GM10248 (cell line): ENCODE results near the gene RHOT1.

Experiments
- CTCF ChIA-PET: fragments of 300-600 bp; sonication (Branson Sonifier 250); formaldehyde crosslinking; extraction: SDS; loops from one replicate; lab custom pipeline; 2021; ENCODE audit warnings: antibody characterized with exemption; lab: Yijun Ruan, JAX
- POLR2A ChIA-PET: fragments of 350-650 bp; sonication (Branson Sonifier 250); formaldehyde crosslinking; extraction: SDS; loops from one replicate; lab custom pipeline; 2020; ENCODE audit warnings: antibody characterized with exemption; lab: Yijun Ruan, JAX
- DNase-seq: peaks from one replicate; pipeline ENCODE4 v3.0.0; 2012; ENCODE audit errors: extremely low spot score
- TF ChIP-seq, protein P1 (sequence below): IDR thresholded peaks from 2 replicates; pipeline ENCODE4 v1.5.1; 2012; ENCODE audit warnings: mild to moderate bottlenecking, low read depth; ENCODE audit errors: extremely low read depth, missing control alignments, control extremely low read depth

Gene RHOT1

DNA sequence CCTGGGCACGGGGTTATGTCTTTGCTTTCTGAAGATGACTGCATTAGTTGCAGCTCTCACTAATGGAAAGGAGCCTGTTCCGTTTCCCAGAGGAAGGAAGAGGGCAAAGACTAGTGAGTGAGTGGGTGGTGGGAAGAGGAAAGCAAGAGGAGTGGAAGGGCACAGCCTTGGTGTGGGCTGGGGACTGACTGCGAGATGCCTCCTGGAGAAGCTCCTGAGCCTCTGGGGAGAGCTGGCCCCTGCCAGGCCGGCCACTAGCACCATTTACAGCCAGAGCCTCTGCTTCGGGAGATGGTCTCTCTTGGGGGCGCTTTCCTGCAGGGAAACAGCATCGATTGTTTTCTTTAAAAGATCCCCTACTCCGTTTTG lies 122.5 kb downstream of the RHOT1 start:
- CTCF ChIA-PET: no interaction called here
- TF ChIP-seq, protein P1, sequence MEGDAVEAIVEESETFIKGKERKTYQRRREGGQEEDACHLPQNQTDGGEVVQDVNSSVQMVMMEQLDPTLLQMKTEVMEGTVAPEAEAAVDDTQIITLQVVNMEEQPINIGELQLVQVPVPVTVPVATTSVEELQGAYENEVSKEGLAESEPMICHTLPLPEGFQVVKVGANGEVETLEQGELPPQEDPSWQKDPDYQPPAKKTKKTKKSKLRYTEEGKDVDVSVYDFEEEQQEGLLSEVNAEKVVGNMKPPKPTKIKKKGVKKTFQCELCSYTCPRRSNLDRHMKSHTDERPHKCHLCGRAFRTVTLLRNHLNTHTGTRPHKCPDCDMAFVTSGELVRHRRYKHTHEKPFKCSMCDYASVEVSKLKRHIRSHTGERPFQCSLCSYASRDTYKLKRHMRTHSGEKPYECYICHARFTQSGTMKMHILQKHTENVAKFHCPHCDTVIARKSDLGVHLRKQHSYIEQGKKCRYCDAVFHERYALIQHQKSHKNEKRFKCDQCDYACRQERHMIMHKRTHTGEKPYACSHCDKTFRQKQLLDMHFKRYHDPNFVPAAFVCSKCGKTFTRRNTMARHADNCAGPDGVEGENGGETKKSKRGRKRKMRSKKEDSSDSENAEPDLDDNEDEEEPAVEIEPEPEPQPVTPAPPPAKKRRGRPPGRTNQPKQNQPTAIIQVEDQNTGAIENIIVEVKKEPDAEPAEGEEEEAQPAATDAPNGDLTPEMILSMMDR: no peak
- no peak for DNase-seq
- POLR2A ChIA-PET: no interaction called here

DNA sequence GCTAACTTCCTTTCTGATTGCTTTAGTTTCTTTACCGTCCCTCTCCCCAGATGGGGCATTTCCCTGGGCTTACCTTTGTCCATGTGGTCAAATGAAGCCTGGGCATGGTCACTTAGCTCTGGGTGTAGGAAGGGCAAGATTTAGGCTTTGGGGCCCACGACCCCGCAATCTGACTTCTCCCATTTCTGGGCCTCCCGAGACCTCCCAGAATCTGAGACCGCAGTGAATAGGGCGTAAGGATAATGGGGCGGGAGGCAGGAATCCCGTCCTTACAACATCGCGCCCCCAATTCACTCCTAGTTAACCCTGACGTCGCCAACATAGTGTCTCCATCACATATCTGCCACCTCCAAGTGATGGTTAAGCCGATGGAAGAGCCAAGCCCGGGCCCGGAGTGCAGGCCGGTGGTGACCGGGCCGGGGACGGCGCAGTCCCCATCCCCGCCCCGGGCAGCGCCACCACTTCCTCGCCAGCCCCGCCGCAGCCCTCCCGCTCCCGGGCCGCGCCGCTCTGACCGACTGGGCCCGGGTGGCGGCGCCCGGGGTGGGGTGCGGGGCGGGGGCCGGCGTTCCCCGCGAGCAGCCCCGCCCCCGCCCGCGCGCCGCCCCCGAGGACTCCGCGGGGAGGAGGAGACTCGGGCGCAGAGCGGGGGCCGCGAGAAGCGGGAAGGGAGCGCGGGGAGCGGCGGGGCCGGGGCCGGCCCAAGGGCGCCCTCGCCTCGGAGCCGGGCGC lies 123.1 kb downstream of the RHOT1 start, which contains the start of gene RHBDL3:
Gene RHBDL3, plus strand, starts transcription at position 641 of the 732 bp plus-strand sequence. CDS start 358 bp downstream, outside the sequence.
- CTCF ChIA-PET: no interaction called here
- DNase-seq: no peak
- TF ChIP-seq, protein P1: no peak

DNA sequence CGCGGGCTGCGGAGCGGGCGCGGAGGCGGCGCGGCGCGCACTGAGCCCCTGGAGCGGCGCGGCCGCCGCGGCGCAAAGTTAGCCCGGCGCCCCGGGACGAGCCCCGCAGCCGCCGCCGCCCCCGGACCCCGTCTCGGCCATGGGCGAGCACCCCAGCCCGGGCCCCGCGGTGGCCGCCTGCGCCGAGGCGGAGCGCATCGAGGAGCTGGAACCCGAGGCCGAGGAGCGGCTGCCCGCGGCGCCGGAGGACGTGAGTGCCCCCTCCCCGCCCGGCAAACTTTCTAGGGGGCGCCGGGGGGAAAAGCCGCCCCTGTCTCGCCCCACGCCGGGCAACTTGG lies 123.7 kb downstream of the RHOT1 start:
- DNase-seq: no peak
- ChIA-PET POLR2A (no interaction called here), CTCF (no interaction called here)
- TF ChIP-seq, protein P1: no peak

More for the DNA sequence above, 123.1 kb downstream of the RHOT1 start, which contains the start of gene RHBDL3:
- POLR2A ChIA-PET: no interaction called here

DNA sequence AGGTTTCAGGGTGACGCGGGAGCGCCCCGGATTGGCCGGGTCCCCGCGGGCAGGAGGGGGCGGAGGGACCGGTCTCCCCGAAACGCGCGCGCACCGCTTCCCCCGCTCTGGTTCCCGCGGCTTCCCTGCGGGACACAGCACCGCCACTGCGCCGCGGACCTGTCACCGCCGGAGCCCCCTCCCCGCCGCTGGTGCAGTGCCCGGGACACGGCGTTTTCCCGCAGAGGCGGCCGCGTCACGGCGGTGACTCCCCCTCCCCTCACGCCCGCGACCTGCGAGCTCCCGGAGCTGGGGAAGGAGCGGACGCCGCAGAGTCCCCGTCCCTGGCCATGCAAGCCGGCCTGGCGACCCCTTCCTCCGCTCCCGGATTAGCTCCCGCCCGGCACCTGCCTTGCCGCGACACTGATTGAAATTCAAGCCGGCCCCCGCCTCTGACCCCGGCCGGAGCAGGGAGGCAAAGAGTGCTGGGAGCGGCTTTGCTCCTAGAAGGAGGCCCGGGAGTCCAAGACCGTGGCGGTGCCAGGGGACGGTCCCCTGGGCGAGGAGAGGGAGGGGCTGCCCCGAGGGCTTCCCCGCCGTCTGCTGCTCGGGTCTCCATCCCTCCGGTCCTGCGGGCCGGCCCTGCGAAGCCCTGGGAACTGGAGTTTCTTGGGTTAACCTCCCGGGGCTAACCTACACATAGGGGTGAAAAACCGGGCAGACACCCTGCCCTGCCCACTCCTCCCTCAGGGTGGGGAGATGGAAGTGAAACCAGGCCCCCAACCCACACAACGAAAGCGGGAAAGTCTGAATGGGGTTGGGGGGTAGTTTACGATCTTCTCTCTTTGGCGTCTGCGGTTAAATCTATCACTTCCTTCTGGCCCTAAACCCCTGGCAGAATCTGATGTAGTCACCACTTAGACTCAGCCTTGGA lies 124.3 kb downstream of the RHOT1 start:
- peak; percentile 52 for DNase-seq
- TF ChIP-seq, protein P1: no peak
- POLR2A ChIA-PET: no interaction called here
- CTCF ChIA-PET: no interaction called here

DNA sequence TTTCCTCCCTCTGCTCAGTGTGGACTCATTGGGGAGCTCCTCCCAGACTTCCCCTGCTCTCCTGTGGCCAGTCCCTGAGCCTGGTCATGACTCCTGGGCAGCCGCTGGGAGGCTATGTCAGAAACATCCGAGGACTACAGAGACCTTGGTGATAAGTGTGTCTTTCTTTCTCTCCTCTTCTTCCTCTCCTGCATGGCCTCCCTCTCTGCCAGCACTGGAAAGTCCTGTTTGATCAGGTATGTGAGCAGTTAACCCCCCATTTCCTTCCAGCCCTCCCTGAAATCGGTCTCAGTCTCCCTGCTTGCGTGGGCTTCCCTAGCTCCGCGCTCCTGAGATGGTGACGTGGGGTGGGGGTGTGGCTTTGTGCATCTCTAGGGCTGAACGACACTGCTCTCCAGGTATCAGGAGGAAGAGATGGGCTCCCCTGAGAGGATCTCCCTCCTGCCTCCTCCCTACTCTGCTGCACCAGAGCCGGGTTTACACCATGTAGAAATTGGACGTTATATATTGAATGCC lies 125.4 kb downstream of the RHOT1 start:
- CTCF ChIA-PET: interaction anchor here (1.3 kb wide), 1 partner anchor 14 kb away, joined by 4 read pairs; no protein-coding TSS in a partner anchor
- POLR2A ChIA-PET: no interaction called here
- TF ChIP-seq, protein P1: no peak
- no peak for DNase-seq

DNA sequence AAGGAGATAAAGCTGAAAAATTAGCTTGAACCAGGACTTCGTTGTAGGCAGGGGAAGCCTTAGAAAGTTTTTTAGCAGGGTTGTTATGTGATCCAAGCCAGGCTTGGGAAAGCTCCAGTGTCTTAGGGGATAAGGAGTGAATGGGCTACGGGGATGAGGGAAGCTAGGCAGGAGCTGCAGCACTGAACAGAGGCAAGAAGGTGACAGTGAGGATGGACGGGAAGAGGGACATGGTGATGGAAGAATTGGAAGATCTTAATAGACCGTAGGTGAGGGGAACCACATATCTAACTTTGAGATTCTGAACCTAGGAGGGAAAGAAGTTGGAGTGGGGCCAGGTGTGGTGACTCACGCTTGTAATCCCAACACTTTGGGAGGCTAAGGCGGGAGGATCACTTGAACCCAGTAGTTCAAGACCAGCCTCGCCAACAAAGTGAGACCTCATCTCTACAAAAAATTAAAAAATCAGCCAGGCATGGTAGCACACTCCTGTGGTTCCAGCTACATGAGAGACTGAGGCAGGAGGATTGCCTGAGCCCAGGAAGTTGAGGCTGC lies 126.5 kb downstream of the RHOT1 start:
- TF ChIP-seq, protein P1: no peak
- CTCF ChIA-PET: interaction anchor here (1.3 to 1.5 kb wide), 2 partner anchors 10 to 16 kb away, joined by 4 read pairs; no protein-coding TSS in a partner anchor
- POLR2A ChIA-PET: no interaction called here
- no peak for DNase-seq
